Kidney tubule cell (primary cell): ENCODE results near the gene MYPN.
"Not testable (repeated sequence)": the region's sequence is repeated elsewhere in the genome, so short reads cannot be mapped to it uniquely, and the experiment has no call there.

Experiments used
- DNase-seq: peaks from one replicate; pipeline ENCODE4 v3.0.0-alpha.2; 2018; ENCODE audit warnings: low spot score

The MYPN gene, protein sequence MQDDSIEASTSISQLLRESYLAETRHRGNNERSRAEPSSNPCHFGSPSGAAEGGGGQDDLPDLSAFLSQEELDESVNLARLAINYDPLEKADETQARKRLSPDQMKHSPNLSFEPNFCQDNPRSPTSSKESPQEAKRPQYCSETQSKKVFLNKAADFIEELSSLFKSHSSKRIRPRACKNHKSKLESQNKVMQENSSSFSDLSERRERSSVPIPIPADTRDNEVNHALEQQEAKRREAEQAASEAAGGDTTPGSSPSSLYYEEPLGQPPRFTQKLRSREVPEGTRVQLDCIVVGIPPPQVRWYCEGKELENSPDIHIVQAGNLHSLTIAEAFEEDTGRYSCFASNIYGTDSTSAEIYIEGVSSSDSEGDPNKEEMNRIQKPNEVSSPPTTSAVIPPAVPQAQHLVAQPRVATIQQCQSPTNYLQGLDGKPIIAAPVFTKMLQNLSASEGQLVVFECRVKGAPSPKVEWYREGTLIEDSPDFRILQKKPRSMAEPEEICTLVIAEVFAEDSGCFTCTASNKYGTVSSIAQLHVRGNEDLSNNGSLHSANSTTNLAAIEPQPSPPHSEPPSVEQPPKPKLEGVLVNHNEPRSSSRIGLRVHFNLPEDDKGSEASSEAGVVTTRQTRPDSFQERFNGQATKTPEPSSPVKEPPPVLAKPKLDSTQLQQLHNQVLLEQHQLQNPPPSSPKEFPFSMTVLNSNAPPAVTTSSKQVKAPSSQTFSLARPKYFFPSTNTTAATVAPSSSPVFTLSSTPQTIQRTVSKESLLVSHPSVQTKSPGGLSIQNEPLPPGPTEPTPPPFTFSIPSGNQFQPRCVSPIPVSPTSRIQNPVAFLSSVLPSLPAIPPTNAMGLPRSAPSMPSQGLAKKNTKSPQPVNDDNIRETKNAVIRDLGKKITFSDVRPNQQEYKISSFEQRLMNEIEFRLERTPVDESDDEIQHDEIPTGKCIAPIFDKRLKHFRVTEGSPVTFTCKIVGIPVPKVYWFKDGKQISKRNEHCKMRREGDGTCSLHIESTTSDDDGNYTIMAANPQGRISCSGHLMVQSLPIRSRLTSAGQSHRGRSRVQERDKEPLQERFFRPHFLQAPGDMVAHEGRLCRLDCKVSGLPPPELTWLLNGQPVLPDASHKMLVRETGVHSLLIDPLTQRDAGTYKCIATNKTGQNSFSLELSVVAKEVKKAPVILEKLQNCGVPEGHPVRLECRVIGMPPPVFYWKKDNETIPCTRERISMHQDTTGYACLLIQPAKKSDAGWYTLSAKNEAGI (N-terminal part only)

DNA sequence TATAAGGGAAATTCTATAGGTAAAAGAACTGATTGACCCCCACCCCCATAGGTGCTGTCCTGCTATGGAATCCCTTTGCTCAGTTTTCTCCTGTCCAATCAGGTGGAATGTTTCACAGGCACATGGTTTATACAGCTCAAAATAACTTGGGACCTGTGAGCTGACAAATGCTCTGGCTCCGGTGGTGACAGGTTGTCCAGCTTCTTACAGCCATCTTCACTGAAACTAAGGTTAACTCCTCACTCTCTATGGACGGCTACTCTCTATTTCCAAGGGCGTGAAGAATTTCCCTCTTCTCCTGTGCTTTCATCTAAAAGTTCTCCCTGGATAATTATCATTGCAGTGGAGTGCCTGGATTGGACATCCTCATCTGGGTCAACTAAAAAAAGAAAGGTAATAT is at the start of gene MYPN:
MYPN (plus strand) TSS at position 158 of the 400 bp plus-strand sequence. CDS start 11,951 bp downstream, outside the sequence.
- DNase-seq, result no peak

DNA sequence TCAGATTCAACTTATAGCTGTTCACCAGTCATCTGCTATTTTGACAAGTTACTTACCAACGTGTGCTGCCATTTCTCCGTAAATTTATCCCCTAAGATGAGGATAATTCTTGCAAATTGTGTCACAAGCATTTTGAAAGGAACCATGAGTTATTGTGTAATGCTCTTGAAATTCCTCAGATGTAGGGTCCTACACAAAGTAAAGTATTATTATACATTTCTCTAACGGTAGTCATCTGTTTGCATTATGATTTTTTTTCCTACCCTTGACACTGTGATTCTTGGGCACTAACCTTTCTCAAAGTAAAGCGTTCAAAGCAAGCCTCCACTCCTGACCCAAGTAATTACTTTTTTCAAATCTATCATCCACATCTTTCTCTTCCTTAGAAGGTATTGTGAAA is 42.3 kb upstream of the MYPN start:
- DNase-seq, result no peak

GRCh38 chr10:68067508-68067907 is 41.8 kb upstream of the MYPN start:
- no peak for DNase-seq

DNA sequence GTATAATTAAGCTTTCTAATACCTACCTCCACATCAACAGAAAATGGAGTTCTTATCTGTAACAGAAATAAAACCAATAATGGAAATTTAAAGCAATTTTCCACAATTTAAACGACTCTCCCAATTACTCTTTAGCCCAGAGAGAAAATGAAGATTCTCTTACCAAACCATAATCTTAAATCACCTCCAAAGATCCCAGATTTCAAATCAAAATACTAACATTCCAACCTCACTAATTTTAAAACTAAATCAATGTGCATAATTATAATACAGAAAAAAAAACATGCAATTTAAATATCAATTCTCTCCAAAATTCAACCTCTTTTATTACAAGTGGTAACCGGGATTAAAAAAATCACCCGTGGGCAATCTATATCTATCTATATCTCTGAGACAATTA is 35.7 kb upstream of the MYPN start:
- no peak for DNase-seq

DNA sequence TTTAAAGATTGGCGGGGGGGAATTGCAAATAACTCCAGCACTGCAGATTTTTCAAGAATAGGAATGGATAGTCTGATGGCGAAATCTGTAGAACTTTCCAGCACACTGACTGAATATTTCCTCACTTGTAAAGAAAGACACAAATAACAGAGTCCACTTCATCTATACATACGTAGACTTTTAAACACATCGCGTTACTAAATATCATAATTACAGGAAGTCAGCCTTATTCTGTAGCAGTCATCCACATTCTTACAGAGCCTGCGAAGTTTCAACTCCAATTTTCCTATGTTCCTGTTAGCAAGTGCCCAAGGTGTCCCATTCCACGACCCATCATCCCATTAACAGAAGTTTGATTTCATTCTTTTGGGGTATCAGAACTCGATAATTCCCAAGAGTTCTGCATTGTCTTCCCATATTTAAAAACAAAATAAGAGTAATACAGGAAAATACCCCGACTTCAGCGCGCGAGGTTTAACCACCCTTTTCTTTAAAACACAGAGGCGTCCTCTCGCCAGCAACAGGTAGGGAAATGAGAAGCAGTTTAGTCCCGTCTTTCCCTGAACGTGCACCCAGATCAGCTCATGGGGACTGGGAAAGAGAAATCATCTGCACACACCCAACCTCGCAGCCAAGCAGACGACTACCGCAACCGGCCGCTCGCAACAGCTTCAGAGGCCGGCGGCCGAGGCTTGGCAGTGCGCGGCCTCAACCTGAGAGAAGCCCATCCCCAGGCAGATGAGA is 35.1 kb upstream of the MYPN start:
- DNase-seq, result peak; percentile 21

- peak; percentile 92 for DNase-seq
Measured at GRCh38 chr10:68074775-68075549, 34.3 kb upstream of the MYPN start, which contains the start of gene HERC4. HERC4 (minus strand) TSS chr10:68075283; CDS start chr10:68073108, 2,175 bp downstream.

GRCh38 chr10:68075550-68076004 is 33.7 kb upstream of the MYPN start:
- no peak for DNase-seq

DNA sequence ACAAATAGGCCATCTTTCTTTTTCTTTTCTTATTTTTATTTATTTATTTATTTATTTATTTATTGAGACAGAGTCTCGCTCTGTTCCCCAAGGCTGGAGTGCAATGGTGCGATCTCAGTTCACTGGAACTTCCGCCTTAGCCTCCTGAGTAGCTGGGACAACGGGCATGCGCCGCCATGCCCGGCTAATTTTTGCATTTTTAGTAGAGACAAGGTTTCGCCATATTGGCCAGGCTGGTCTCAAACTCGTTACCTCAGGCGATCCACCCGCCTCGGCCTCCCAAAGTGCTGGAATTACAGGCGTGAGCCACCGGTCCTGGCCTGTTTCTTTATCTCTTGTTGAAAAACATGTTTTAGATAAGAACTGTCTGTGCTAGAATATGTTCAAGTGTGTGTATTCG is 33.2 kb upstream of the MYPN start:
- not testable (repeated sequence) for DNase-seq

DNA sequence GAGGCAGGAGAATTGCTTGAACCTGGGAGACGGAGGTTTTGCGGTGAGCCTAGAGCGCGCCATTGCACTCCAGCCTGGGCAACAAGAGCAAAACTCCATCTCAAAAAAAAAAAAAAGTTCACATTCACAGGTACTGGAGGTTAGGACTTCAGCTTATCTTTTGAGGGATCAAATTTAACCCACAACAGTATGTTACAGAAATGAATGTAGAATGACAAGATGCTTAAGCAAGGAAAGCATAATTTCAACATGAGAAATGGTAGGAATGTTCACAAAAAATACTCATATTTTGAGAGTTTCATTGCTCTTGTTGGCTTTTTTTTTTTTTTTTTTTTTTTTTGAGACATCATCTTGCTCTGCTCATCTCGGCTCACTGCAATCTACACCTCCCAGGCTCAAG is 32.3 kb upstream of the MYPN start:
- no peak for DNase-seq

DNA sequence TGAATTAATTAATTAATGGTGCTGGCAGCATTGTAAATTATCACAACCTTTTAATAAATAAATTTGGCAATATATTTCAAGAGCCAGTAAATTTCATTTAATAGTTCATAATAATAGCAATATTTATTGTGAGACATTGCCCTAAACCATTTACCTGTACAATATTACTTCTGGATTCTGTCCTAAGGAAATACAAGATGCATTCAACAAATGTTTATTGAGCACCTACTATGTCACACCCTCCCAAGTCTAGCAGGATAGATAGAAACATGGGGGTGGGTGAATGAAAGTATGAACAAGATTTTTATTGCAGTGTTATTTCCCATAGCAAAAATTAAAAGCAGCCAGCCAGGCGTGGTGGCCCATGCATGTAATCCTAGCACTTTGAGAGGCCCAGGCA is 29.9 kb upstream of the MYPN start:
- no peak for DNase-seq

DNA sequence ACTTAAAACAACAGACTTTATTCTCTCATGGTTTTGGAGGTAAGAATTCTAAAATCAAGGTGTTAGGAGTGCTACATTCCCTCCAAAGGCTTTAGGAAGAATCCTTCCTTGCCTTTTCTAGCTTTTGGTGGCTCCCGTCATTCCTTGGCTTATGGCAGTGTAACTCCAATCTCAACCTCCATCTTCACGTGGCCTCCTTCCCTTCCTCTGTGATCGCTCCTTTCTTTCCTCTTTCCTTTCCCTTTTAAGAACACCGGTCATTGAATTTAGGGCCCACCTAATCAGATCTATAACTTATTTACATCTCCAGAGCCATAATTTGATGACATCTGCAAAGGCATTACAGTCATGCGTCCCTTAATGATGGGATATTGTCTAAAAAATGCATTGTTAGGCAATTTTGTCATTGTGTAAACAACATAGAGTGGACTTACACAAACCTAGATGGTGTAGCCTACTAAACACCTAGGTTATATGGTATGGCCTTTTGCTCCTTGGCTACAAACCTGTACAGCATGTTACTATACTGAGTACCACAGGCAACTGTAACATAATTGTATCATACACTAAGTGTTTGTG is 28.3 kb upstream of the MYPN start:
- no peak for DNase-seq

- DNase-seq, result no peak
Measured at GRCh38 chr10:68081916-68082315, 27.4 kb upstream of the MYPN start.

- DNase-seq, result peak; percentile 47
Measured at GRCh38 chr10:68082872-68083271, 26.4 kb upstream of the MYPN start.

GRCh38 chr10:68083953-68084352 is 25.3 kb upstream of the MYPN start:
- DNase-seq, result no peak

GRCh38 chr10:68084469-68084868 is 24.8 kb upstream of the MYPN start:
- no peak for DNase-seq

DNA sequence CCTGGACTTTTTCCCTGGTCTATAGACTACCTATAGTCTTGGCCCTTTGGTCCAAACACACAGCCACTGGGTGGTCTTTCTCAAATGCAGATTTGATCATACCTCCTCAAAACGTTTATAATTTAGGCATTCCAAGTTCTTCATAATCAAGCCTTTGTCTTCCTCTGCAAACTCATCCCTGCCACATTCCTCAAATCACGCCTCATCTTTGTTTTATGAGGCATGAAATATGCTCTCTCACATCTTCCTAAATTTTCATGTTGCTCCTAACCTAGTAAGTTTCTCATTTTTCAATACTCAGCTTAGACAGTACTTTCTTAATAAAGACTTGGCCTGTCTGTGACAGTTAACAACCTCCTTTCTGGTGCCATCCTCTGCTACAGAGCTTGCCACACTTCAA is 23.3 kb upstream of the MYPN start:
- peak; percentile 78 for DNase-seq

- no peak for DNase-seq
Measured at GRCh38 chr10:68086910-68087684, 22.2 kb upstream of the MYPN start.

DNA sequence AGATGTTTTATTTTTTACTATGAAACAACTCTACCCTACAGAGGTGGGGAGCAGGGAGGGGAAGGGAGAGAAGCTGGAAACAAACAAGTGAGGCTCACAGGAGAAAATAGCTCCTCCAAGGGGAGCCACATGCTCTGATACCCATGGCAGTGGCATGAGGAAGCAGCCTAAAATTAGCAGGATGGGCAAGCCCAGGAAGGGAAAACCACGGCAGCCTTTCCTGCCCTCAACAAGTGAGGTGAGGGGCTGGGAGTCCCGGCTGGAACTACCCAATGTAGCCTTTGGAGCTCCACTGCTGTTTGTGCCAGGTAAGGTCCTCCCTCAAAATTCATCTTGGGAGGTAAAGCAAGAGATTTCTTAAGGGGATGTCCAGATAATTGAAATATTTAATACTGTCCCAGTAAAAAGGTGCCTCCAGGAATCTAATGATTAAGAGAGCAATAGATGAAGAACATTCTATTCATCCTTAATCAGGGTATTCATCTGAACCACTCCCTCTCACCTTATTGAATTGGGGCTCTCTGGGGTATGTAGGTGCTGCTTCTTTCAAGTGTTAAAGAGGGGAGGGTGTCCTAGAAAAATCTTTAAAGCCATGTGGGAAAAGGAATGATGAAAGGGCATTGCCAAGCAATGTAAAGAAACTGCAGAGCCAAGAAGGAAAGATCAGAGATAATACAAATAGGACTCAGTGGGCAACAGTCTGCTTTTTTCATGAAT is 21.4 kb upstream of the MYPN start:
- DNase-seq, result peak; percentile 57

DNA sequence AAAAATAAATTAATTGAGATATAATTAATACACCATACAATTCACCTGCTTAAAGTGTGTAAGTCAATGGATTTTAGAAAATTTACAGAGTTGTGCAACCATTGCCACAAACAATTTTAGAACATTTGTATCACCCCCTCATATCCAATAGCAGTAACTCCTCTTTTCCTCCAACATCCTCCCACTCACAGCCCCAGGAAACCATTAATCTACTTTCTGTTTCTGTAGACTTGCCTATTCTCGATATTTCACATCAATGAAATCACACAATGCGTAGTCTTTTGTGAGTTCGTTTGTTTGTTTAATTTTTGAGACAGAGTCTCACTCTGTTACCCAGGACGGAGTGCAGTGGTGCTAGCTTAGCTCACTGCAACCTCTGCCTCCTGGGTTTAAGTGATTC is 20.5 kb upstream of the MYPN start:
- no peak for DNase-seq
